ENCODE data around the gene SLC26A2.

Gene SLC26A2

GRCh38 chr5:149960272-149961185 lies at the start of gene SLC26A2 (continued):
- TF ChIP-seq INSM2 (tag by site-specific recombination; IDR thresholded peaks at IDR 0.05) (no peak), ZNF670 (tag by site-specific recombination; IDR thresholded peaks at IDR 0.05; ENCODE audit: low read depth) (no peak), ZNF571 (tag by site-specific recombination; IDR thresholded peaks at IDR 0.05) (no peak), ZNF416 (tag by site-specific recombination; IDR thresholded peaks at IDR 0.05) (no peak), ZNF677 (tag by site-specific recombination; IDR thresholded peaks at IDR 0.05) (no peak), ZSCAN23 (tag by site-specific recombination; IDR thresholded peaks at IDR 0.05) (no peak), ZNF639 (tag by site-specific recombination; IDR thresholded peaks at IDR 0.05) (no peak), PRDM2 (tag by site-specific recombination; IDR thresholded peaks at IDR 0.05; ENCODE audit: borderline replicate concordance) (peak; percentile 59; the same call in 1 of the 2 replicates), ZNF654 (tag by site-specific recombination; IDR thresholded peaks at IDR 0.05; ENCODE audit: low read depth) (no peak), ZNF549 (tag by site-specific recombination; IDR thresholded peaks at IDR 0.05) (no peak), GLIS2 (tag by site-specific recombination; IDR thresholded peaks at IDR 0.05) (no peak), ZNF133 (tag by site-specific recombination; IDR thresholded peaks at IDR 0.05) (no peak), ZNF529 (tag by site-specific recombination; IDR thresholded peaks at IDR 0.05; ENCODE audit: insufficient replicate concordance) (no peak), HOXC10 (CRISPR knock-in tag; IDR thresholded peaks at IDR 0.05) (no peak), ZNF366 (tag by site-specific recombination; conservative IDR thresholded peaks at IDR 0.05) (peak; percentile 29; the same call in 1 of the 2 replicates), ZBTB48 (tag by site-specific recombination; IDR thresholded peaks at IDR 0.05) (no peak), ZBTB44 (tag by site-specific recombination; IDR thresholded peaks at IDR 0.05) (no peak), ZNF629 (tag by site-specific recombination; IDR thresholded peaks at IDR 0.05) (no peak), MYNN (tag by site-specific recombination; IDR thresholded peaks at IDR 0.05; ENCODE audit: borderline replicate concordance) (no peak; the same call in 1 of the 2 replicates), ZNF132 (tag by site-specific recombination; IDR thresholded peaks at IDR 0.05; ENCODE audit: borderline replicate concordance) (no peak), ZNF362 (tag by site-specific recombination; IDR thresholded peaks at IDR 0.05) (no peak), PATZ1 (tag by site-specific recombination; IDR thresholded peaks at IDR 0.05) (peak; percentile 69), ZNF704 (tag by site-specific recombination; IDR thresholded peaks at IDR 0.05) (no peak)

All from HEK293 (cell line).